SK-N-SH treated with all-trans-retinoic acid at 6 μM for 48 hours (cell line): ENCODE data around the gene RIBC1.

ENCODE experiments used
- ATAC-seq: fragments of 200-7000 bp; cut with Tn5 transposase; 3 replicates; pipeline ENCODE4 v1.9.1; 2020; ENCODE audit warnings: mild to moderate bottlenecking, moderate library complexity
- ARNTL ChIP-seq: fragments of 450-650 bp; formaldehyde crosslinking; IDR thresholded peaks from 2 replicates; pipeline ENCODE4 v1.5.0; 2020; ENCODE audit warnings: low read depth, mild to moderate bottlenecking, moderate library complexity, borderline replicate concordance
- BACH2 ChIP-seq: fragments of 250-450 bp; sonication (Bioruptor Pico); IDR thresholded peaks from 2 replicates; pipeline ENCODE4 v1.9.0; 2021; ENCODE audit warnings: mild to moderate bottlenecking, borderline replicate concordance
- CSDC2 ChIP-seq: fragments of 250-450 bp; sonication (Bioruptor Pico); IDR thresholded peaks from 2 replicates; pipeline ENCODE4 v1.5.0; 2020; ENCODE audit warnings: mild to moderate bottlenecking, moderate library complexity
- ISL1 ChIP-seq: fragments of 250-450 bp; sonication (Bioruptor Pico); IDR thresholded peaks from 2 replicates; pipeline ENCODE4 v2.1.2; 2022; ENCODE audit warnings: mild to moderate bottlenecking, moderate library complexity
- OSR1 ChIP-seq: fragments of 250-450 bp; sonication (Bioruptor Pico); IDR thresholded peaks from 2 replicates; pipeline ENCODE4 v1.8.0; 2022; ENCODE audit warnings: moderate library complexity, mild to moderate bottlenecking, inconsistent platforms
- PATZ1 ChIP-seq: fragments of 250-450 bp; sonication (Bioruptor Pico); IDR thresholded peaks from 2 replicates; pipeline ENCODE4 v1.8.0; 2020; ENCODE audit warnings: mild to moderate bottlenecking, moderate library complexity, borderline replicate concordance
- POU6F1 ChIP-seq: fragments of 250-450 bp; sonication (Bioruptor Pico); IDR thresholded peaks from 2 replicates; pipeline ENCODE4 v1.8.0; 2021; ENCODE audit warnings: low read depth, mild to moderate bottlenecking, moderate library complexity, borderline replicate concordance
- PPARA ChIP-seq: fragments of 250-450 bp; sonication (Bioruptor Pico); IDR thresholded peaks from 2 replicates; pipeline ENCODE4 v1.5.0; 2020; ENCODE audit warnings: mild to moderate bottlenecking, borderline replicate concordance
- RARB ChIP-seq: fragments of 250-450 bp; sonication (Bioruptor Pico); IDR thresholded peaks from 2 replicates; pipeline ENCODE4 v1.8.0; 2021; ENCODE audit warnings: mild to moderate bottlenecking, moderate library complexity
- SNAI2 ChIP-seq: fragments of 250-450 bp; sonication (Bioruptor Pico); IDR thresholded peaks from 2 replicates; pipeline ENCODE4 v1.5.0; 2020; ENCODE audit warnings: mild to moderate bottlenecking, moderate library complexity
- TCF4 ChIP-seq: fragments of 250-450 bp; sonication (Bioruptor Pico); IDR thresholded peaks from 2 replicates; pipeline ENCODE4 v1.8.0; 2021; ENCODE audit warnings: mild to moderate bottlenecking, moderate library complexity, borderline replicate concordance
- TOX ChIP-seq: fragments of 250-450 bp; sonication (Bioruptor Pico); IDR thresholded peaks from 2 replicates; pipeline ENCODE4 v1.8.0; 2021; ENCODE audit warnings: mild to moderate bottlenecking, moderate library complexity, borderline replicate concordance
- TSHZ2 ChIP-seq: fragments of 250-450 bp; sonication (Bioruptor Pico); IDR thresholded peaks from 2 replicates; pipeline ENCODE4 v1.5.0; 2020; ENCODE audit warnings: mild to moderate bottlenecking, moderate library complexity
- ZC3H10 ChIP-seq: fragments of 250-450 bp; sonication (Bioruptor Pico); IDR thresholded peaks from 2 replicates; pipeline ENCODE4 v1.5.1; 2021; ENCODE audit warnings: mild to moderate bottlenecking, moderate library complexity
- ZFP3 ChIP-seq: fragments of 250-450 bp; sonication (Bioruptor Pico); IDR thresholded peaks from 2 replicates; pipeline ENCODE4 v1.5.0; 2020; ENCODE audit warnings: mild to moderate bottlenecking, moderate library complexity
- ZFP30 ChIP-seq: fragments of 450-650 bp; formaldehyde crosslinking; IDR thresholded peaks from 2 replicates; pipeline ENCODE4 v1.5.0; 2022; ENCODE audit warnings: mild to moderate bottlenecking, moderate library complexity
- ZNF565 ChIP-seq: fragments of 450-650 bp; formaldehyde crosslinking; conservative IDR thresholded peaks from 2 replicates; pipeline ENCODE4 v1.5.0; 2020; ENCODE audit warnings: low read depth, mild to moderate bottlenecking, moderate library complexity
- ZNF70 ChIP-seq: fragments of 450-650 bp; formaldehyde crosslinking; IDR thresholded peaks from 2 replicates; pipeline ENCODE4 v1.5.0; 2020; ENCODE audit warnings: mild to moderate bottlenecking, moderate library complexity
- ZNF8 ChIP-seq: fragments of 450-650 bp; formaldehyde crosslinking; IDR thresholded peaks from 2 replicates; pipeline ENCODE4 v1.5.0; 2020; ENCODE audit warnings: mild to moderate bottlenecking, moderate library complexity
- TF ChIP-seq, protein P1 (sequence below): fragments of 250-450 bp; sonication (Bioruptor Pico); IDR thresholded peaks from 2 replicates; pipeline ENCODE4 v1.5.1; 2020; ENCODE audit warnings: low read depth, mild to moderate bottlenecking, moderate library complexity

RIBC1 gene

DNA sequence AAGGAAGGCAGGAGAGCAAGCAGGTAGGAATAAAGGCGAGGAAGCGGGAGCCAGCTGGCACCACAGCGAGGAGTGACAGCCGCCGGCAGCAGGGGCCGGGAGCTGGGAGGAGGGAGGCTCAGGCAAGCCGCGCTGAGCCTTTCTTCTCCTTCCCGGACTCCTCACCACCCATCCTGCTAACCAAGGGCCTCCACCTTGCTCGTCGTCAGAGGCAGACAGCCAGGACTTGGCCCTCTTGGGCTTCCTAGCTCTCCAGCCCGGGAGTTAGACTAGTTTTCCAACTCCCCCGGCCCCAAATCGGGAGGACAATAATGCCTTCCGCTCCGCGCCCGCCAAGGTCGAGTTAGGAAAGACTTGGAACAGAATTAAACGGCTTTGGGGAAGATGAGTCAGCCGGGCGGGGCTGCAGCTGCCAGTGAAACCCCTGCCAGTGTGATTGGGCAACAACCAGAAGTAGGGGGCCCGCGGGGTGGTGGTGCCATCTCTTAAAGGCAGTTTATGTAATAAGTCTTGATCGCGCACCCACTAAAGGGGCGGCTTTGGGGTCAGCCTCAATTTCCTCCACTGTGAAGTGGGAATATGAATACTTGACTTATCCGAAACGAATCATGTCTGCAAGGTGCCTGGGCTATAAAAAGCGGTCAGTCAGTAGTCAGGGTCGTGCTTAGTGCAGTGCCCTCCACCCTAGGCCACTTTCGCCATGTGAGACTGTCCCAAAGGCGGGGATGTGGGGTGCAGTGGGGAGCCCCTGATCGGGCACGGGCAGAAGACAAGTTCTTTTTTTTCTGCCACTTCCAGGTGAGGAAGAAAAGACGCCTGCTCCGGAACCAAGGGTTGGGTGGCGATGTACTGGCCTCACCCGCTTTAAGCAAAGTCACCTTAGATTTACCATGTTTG lies 18.2 kb downstream of the RIBC1 start:
- ATAC-seq, result peak; percentile 26

GRCh38 chrX:53441531-53442321 lies 19.1 kb downstream of the RIBC1 start:
- peak; percentile 90 for ATAC-seq
- TF ChIP-seq POU6F1 (CRISPR knock-in tag) (no peak), PATZ1 (no peak), OSR1 (CRISPR knock-in tag) (no peak), ISL1 (CRISPR knock-in tag) (no peak), ZFP3 (CRISPR knock-in tag) (no peak), TOX (no peak), CSDC2 (CRISPR knock-in tag) (no peak), RARB (CRISPR knock-in tag) (no peak), ARNTL (no peak)

More for the DNA sequence above, 18.2 kb downstream of the RIBC1 start:
- no peak for TF ChIP-seq PPARA (CRISPR knock-in tag)
- no peak for TF ChIP-seq ISL1 (CRISPR knock-in tag)
- TF ChIP-seq ZFP3 (CRISPR knock-in tag), result no peak
- no peak for TF ChIP-seq TSHZ2
- no peak for TF ChIP-seq ZNF565
- TF ChIP-seq, protein P1, sequence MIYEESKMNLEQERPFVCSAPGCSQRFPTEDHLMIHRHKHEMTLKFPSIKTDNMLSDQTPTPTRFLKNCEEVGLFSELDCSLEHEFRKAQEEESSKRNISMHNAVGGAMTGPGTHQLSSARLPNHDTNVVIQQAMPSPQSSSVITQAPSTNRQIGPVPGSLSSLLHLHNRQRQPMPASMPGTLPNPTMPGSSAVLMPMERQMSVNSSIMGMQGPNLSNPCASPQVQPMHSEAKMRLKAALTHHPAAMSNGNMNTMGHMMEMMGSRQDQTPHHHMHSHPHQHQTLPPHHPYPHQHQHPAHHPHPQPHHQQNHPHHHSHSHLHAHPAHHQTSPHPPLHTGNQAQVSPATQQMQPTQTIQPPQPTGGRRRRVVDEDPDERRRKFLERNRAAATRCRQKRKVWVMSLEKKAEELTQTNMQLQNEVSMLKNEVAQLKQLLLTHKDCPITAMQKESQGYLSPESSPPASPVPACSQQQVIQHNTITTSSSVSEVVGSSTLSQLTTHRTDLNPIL (CRISPR knock-in tag), result no peak
- no peak for TF ChIP-seq SNAI2 (CRISPR knock-in tag)
- TF ChIP-seq ZNF70 (CRISPR knock-in tag), result no peak
- TF ChIP-seq PATZ1, result no peak
- no peak for TF ChIP-seq RARB (CRISPR knock-in tag)
- TF ChIP-seq OSR1 (CRISPR knock-in tag), result no peak
- TF ChIP-seq ZNF8 (CRISPR knock-in tag), result no peak
- no peak for TF ChIP-seq ARNTL
- no peak for TF ChIP-seq ZC3H10 (CRISPR knock-in tag)
- TF ChIP-seq TCF4, result no peak
- TF ChIP-seq BACH2 (CRISPR knock-in tag), result no peak
- TF ChIP-seq ZFP30 (CRISPR knock-in tag), result no peak
- TF ChIP-seq POU6F1 (CRISPR knock-in tag), result no peak
- TF ChIP-seq, all 23 proteins: peak for 0
